HepG2 (cell line): ENCODE measurements around the gene TXNDC11. TPM values are rescaled to one million over a fixed set of nuclear protein-coding genes. Genes with fewer than 3 reads are reported as not detected.

Experiments
- CC2D1A ChIP-seq: sonication (generic); formaldehyde crosslinking; IDR thresholded peaks from 2 replicates; pipeline ENCODE4 v1.8.1; 2023; ENCODE audit warnings: mild to moderate bottlenecking, missing genetic modification reagents
- CEBPZ ChIP-seq: IDR thresholded peaks from 2 replicates; pipeline ENCODE4 v1.6.1; 2012; ENCODE audit warnings: low read length, improper control_type of control experiment
- ETV5 ChIP-seq: IDR thresholded peaks from 2 replicates; pipeline ENCODE4 v1.6.1; 2018; ENCODE audit warnings: missing biosample characterization, missing genetic modification reagents, inconsistent platforms, borderline replicate concordance
- HNF4A ChIP-seq: sonication (generic); formaldehyde crosslinking; IDR thresholded peaks from 2 replicates; pipeline ENCODE4 v1.4.0; 2020; ENCODE audit warnings: missing genetic modification reagents
- IRX3 ChIP-seq: sonication (generic); formaldehyde crosslinking; IDR thresholded peaks from 2 replicates; pipeline ENCODE4 v1.8.1; 2023; ENCODE audit warnings: mild to moderate bottlenecking, low read depth, missing genetic modification reagents, borderline replicate concordance
- MAZ ChIP-seq, 2 experiments: sonication (generic) in 1 of 2; formaldehyde crosslinking in 1 of 2; IDR thresholded peaks; 2 replicates each; pipeline versions ENCODE4 v1.5.0 to v1.6.1; 2012 to 2020; ENCODE audit warnings: low read depth in 2 of 2, mild to moderate bottlenecking in 2 of 2, borderline replicate concordance in 1 of 2, improper control_type of control experiment in 1 of 2, low read length in 1 of 2, missing genetic modification reagents in 1 of 2, moderate library complexity in 1 of 2
- MXD4 ChIP-seq: IDR thresholded peaks from 2 replicates; pipeline ENCODE4 v1.6.1; 2016; ENCODE audit warnings: mild to moderate bottlenecking, missing biosample characterization, missing genetic modification reagents
- NFYC ChIP-seq: IDR thresholded peaks from 2 replicates; pipeline ENCODE4 v1.6.1; 2016; ENCODE audit warnings: missing genetic modification reagents, missing compliant biosample characterization
- SAFB2 ChIP-seq: sonication (generic); formaldehyde crosslinking; IDR thresholded peaks from 2 replicates; pipeline ENCODE4 v1.5.1; 2020; ENCODE audit warnings: missing genetic modification reagents, low read depth, mild to moderate bottlenecking, borderline replicate concordance
- SP4 ChIP-seq: sonication (generic); formaldehyde crosslinking; IDR thresholded peaks from 2 replicates; pipeline ENCODE4 v1.8.1; 2023; ENCODE audit warnings: mild to moderate bottlenecking, missing genetic modification reagents
- ZNF468 ChIP-seq: sonication (generic); formaldehyde crosslinking; IDR thresholded peaks from 2 replicates; pipeline ENCODE4 v1.8.0; 2022; ENCODE audit warnings: mild to moderate bottlenecking, moderate library complexity, missing genetic modification reagents
- ZNF556 ChIP-seq: sonication (generic); formaldehyde crosslinking; IDR thresholded peaks from 2 replicates; pipeline ENCODE4 v1.4.0; 2020; ENCODE audit warnings: mild to moderate bottlenecking, missing genetic modification reagents, borderline replicate concordance
- ZNF746 ChIP-seq: sonication (generic); formaldehyde crosslinking; IDR thresholded peaks from 2 replicates; pipeline ENCODE4 v1.8.0; 2022; ENCODE audit warnings: mild to moderate bottlenecking, missing genetic modification reagents
- polyA plus RNA-seq, 8 experiments: library from polyadenylated mRNA; depleted of rRNA in 3 of 8; stranded (reverse) in 7 of 8; unstranded in 1 of 8; fragments of >200 nt; fragmentation: Illumina TruSeq in 4 of 8; extraction: Trizol in 4 of 8; gene quantifications; 2 replicates each; pipeline versions ENCODE4 v1.2.1 to v1.2.3, GENCODE V29; 2011 to 2016; ENCODE audit warnings: low read depth in 4 of 8, missing spikeins in 1 of 8, mixed read lengths in 1 of 8; ENCODE audit not compliant: insufficient read depth in 1 of 8
- total RNA-seq, 5 experiments: library from RNA; depleted of rRNA; stranded (reverse); fragments of >200 nt; fragmentation: Illumina TruSeq; extraction: Trizol; gene quantifications; 2 replicates each; pipeline ENCODE4 v1.2.3, GENCODE V29; 2016; ENCODE audit warnings: low read depth in 1 of 5
- TF ChIP-seq, protein P1 (sequence below): sonication (generic); formaldehyde crosslinking; IDR thresholded peaks from 2 replicates; pipeline ENCODE4 v1.4.0; 2020; ENCODE audit warnings: missing genetic modification reagents, borderline replicate concordance
- TF ChIP-seq, protein P2 (sequence below): sonication (generic); formaldehyde crosslinking; IDR thresholded peaks from 2 replicates; pipeline ENCODE4 v1.5.1; 2020; ENCODE audit warnings: mild to moderate bottlenecking, missing genetic modification reagents, borderline replicate concordance

Gene TXNDC11
- total and polyA plus RNA-seq, 2 of the 13 experiments (the other 11 are each of a cell fraction or from before 2014, with no cell fraction given): 74.9 to 123 TPM

DNA sequence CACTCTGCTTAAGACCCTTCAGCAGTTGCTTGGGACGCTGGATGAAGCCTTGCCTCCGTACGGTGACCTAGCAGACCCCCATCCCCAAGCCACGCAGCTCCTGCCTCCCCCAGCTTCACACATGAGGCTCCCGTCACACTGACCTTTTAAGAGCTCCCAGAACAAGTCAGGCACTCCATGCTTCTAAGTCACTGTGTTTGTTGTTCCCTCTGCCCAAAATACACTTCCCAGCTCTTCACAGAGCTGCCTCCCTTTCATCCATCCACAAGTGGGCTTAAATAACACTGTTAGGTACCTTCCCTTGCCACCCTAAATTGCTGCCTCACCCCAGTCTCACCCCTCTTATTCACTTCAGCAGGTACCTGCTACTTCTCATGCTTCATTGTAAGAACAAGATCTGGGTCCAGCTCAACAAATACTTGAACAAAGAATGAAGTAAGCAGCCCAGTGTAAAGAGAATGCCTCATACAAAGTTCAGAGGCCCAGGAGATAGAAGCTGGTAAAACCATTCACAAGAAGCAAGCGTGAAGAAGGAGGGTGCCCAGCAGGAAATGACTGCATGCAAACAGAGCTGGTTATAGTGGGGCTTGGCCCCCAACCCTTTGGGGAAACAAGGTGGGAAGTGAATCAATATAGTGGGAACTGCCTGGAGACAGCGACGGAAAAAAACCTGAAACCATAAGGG, 48.6 kb upstream of the TXNDC11 start (continued):
- TF ChIP-seq, protein P1, sequence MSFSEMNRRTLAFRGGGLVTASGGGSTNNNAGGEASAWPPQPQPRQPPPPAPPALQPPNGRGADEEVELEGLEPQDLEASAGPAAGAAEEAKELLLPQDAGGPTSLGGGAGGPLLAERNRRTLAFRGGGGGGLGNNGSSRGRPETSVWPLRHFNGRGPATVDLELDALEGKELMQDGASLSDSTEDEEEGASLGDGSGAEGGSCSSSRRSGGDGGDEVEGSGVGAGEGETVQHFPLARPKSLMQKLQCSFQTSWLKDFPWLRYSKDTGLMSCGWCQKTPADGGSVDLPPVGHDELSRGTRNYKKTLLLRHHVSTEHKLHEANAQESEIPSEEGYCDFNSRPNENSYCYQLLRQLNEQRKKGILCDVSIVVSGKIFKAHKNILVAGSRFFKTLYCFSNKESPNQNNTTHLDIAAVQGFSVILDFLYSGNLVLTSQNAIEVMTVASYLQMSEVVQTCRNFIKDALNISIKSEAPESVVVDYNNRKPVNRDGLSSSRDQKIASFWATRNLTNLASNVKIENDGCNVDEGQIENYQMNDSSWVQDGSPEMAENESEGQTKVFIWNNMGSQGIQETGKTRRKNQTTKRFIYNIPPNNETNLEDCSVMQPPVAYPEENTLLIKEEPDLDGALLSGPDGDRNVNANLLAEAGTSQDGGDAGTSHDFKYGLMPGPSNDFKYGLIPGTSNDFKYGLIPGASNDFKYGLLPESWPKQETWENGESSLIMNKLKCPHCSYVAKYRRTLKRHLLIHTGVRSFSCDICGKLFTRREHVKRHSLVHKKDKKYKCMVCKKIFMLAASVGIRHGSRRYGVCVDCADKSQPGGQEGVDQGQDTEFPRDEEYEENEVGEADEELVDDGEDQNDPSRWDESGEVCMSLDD (CRISPR knock-in tag): no peak
- TF ChIP-seq, protein P2, sequence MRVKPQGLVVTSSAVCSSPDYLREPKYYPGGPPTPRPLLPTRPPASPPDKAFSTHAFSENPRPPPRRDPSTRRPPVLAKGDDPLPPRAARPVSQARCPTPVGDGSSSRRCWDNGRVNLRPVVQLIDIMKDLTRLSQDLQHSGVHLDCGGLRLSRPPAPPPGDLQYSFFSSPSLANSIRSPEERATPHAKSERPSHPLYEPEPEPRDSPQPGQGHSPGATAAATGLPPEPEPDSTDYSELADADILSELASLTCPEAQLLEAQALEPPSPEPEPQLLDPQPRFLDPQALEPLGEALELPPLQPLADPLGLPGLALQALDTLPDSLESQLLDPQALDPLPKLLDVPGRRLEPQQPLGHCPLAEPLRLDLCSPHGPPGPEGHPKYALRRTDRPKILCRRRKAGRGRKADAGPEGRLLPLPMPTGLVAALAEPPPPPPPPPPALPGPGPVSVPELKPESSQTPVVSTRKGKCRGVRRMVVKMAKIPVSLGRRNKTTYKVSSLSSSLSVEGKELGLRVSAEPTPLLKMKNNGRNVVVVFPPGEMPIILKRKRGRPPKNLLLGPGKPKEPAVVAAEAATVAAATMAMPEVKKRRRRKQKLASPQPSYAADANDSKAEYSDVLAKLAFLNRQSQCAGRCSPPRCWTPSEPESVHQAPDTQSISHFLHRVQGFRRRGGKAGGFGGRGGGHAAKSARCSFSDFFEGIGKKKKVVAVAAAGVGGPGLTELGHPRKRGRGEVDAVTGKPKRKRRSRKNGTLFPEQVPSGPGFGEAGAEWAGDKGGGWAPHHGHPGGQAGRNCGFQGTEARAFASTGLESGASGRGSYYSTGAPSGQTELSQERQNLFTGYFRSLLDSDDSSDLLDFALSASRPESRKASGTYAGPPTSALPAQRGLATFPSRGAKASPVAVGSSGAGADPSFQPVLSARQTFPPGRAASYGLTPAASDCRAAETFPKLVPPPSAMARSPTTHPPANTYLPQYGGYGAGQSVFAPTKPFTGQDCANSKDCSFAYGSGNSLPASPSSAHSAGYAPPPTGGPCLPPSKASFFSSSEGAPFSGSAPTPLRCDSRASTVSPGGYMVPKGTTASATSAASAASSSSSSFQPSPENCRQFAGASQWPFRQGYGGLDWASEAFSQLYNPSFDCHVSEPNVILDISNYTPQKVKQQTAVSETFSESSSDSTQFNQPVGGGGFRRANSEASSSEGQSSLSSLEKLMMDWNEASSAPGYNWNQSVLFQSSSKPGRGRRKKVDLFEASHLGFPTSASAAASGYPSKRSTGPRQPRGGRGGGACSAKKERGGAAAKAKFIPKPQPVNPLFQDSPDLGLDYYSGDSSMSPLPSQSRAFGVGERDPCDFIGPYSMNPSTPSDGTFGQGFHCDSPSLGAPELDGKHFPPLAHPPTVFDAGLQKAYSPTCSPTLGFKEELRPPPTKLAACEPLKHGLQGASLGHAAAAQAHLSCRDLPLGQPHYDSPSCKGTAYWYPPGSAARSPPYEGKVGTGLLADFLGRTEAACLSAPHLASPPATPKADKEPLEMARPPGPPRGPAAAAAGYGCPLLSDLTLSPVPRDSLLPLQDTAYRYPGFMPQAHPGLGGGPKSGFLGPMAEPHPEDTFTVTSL (CRISPR knock-in tag): no peak
- TF ChIP-seq ETV5 (CRISPR knock-in tag) (peak; percentile 42; the same call in 1 of the 2 replicates), MXD4 (CRISPR knock-in tag) (no peak), ZNF746 (CRISPR knock-in tag) (no peak), NFYC (CRISPR knock-in tag) (no peak), ZNF468 (CRISPR knock-in tag) (no peak), IRX3 (CRISPR knock-in tag) (no peak), HNF4A (CRISPR knock-in tag) (0 out of 2 replicates have a peak, but pooled peaks have one; percentile 20), MAZ (IDR thresholded peaks at IDR 0.05; ENCODE audit: borderline replicate concordance, low read depth, low read length) (no peak), MAZ (CRISPR knock-in tag; IDR thresholded peaks at IDR 0.05; ENCODE audit: low read depth) (no peak), ZNF556 (CRISPR knock-in tag) (no peak; the same call in 1 of the 2 replicates), CEBPZ (no peak), SAFB2 (0 out of 2 replicates have a peak, but pooled peaks have one; percentile 42), CC2D1A (CRISPR knock-in tag) (no peak), SP4 (CRISPR knock-in tag) (no peak)
